PFSK-1 (cell line): ENCODE data around the gene PDZD2.

Source experiments
- SIN3A ChIP-seq: IDR thresholded peaks from 2 replicates; pipeline ENCODE4 v1.6.1; 2012; ENCODE audit warnings: mild to moderate bottlenecking, low read length, moderate library complexity, borderline replicate concordance; ENCODE audit not compliant: insufficient read depth
- TAF1 ChIP-seq: IDR thresholded peaks from 2 replicates; pipeline ENCODE4 v1.6.1; 2012; ENCODE audit warnings: low read length, control low read depth, borderline replicate concordance; ENCODE audit not compliant: insufficient read depth
- TF ChIP-seq, protein P1 (sequence below), 2 experiments: IDR thresholded peaks; 2 replicates each; pipeline versions ENCODE4 v1.6.1 to v1.8.0; 2011 to 2012; ENCODE audit warnings: low read depth in 2 of 2, low read length in 2 of 2, control low read depth in 1 of 2, inconsistent platforms in 1 of 2, mild to moderate bottlenecking in 1 of 2, moderate library complexity in 1 of 2; ENCODE audit not compliant: insufficient read depth in 1 of 2

GRCh38 chr5:31692561-31693221, 53.8 kb downstream of the PDZD2 start:
- TF ChIP-seq SIN3A, result no peak
- TF ChIP-seq, protein P1, sequence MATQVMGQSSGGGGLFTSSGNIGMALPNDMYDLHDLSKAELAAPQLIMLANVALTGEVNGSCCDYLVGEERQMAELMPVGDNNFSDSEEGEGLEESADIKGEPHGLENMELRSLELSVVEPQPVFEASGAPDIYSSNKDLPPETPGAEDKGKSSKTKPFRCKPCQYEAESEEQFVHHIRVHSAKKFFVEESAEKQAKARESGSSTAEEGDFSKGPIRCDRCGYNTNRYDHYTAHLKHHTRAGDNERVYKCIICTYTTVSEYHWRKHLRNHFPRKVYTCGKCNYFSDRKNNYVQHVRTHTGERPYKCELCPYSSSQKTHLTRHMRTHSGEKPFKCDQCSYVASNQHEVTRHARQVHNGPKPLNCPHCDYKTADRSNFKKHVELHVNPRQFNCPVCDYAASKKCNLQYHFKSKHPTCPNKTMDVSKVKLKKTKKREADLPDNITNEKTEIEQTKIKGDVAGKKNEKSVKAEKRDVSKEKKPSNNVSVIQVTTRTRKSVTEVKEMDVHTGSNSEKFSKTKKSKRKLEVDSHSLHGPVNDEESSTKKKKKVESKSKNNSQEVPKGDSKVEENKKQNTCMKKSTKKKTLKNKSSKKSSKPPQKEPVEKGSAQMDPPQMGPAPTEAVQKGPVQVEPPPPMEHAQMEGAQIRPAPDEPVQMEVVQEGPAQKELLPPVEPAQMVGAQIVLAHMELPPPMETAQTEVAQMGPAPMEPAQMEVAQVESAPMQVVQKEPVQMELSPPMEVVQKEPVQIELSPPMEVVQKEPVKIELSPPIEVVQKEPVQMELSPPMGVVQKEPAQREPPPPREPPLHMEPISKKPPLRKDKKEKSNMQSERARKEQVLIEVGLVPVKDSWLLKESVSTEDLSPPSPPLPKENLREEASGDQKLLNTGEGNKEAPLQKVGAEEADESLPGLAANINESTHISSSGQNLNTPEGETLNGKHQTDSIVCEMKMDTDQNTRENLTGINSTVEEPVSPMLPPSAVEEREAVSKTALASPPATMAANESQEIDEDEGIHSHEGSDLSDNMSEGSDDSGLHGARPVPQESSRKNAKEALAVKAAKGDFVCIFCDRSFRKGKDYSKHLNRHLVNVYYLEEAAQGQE (IDR thresholded peaks at IDR 0.05; ENCODE audit: insufficient read depth in 1 of 2, low read depth in 2 of 2, low read length in 2 of 2), result no peak
- no peak for TF ChIP-seq TAF1
